GM19240 (cell line): ENCODE results near the gene ZNF532.

ENCODE experiments used
- DNase-seq: peaks from one replicate; pipeline ENCODE4 v3.0.0; 2011; ENCODE audit warnings: low spot score; ENCODE audit not compliant: insufficient read length

ZNF532 gene

DNA sequence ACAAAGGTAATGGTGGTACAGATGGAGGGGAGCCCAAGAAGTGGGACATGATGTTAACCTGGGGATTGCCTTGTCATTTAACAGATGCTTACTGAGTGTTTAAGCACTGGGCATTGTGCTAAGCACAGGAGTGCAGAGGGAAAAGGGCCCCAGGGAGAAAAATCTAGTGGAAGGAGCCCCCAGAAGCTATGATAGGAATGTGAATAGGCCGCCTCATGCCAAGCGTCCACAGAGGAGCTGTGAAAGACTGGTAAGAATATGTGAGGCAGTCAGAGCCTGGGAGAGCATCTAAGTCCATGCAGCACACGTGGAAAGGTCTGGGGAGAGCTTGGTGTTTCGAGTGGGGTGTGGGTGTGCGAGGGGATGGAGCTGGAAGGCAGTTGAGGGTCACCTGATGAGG lies 5.5 kb downstream of the ZNF532 start:
- DNase-seq = no peak

DNA sequence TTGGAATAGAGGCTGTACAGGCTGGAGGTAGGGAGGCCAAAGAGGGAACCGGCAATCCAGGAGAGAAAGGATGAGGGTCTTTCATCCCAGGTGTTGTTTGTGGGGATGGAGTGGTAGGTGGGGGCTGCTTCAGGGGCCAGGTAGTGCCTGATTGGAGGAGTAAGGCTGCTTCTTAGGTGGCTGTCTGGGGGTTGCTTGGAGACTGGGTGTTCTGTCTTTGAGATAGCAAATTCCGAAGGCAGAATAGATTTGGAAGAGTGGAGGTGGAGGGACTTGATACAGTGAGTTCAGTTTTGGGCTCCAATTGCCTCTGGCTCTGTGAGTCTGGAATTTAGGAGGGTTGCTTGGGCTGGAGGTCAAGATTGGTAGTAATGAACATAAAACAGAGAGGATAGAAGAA lies 5.9 kb downstream of the ZNF532 start:
- no peak for DNase-seq

DNA sequence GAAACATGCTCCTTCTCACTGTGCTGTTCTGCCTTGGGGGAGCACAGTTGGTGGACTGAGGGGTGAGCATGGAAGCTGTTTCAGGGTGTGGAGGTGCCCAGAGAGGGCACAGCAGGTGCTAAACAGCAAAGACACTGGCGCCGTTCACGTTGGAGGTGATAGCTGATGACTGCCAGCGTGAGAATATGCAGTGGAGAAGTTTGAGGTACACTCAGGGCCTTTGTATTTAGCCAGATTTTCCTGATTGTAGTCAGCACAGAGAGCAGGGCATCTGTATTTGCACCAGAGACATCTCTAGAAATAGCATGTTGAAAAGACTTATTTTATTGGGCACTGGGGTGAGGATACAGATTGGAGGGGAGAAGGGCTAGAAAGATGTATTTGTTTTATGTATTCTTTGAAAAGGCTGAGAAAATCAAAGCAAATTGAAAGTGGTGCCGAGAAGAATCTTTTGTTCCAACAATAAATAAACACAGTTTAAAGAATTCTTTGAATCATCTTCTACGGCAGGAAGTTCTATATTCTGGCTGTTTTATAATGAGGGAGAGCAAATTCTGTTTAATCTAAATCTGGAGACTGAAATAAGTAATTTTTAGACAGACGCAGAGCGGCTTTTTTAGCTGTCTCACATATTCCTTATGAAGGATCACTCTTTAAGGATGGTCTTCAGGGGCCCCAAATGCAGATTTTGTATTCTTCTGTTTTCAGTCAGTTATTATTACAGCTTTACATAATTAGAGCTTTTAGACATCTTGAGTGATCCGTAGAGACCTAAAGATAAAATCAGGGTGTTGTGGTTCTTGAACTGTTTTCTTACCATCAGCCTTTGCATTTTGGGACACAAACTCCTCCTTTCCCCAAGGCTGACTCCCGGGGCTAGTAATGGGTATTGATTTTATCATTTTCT lies 7.1 kb downstream of the ZNF532 start:
- DNase-seq = no peak

DNA sequence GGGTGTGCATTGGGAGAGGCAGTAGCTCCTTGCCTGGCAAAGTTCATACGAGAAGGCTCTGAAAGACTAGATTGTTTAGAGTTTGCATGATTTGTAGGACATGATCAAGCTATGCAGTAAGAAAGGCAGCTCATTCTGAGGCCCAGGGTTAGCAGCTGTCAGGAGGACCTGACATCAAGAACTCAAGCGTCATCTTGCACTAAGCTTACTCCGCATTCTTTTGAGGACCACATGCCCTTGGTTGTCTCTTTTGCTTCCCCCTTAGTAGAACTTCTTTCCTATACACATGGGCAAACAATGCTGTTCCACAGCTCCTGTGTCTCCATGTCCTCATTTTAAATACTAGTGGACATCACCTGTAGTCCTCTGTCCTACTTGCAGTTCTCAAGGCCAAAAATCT lies 14.0 kb downstream of the ZNF532 start:
- DNase-seq = no peak

DNA sequence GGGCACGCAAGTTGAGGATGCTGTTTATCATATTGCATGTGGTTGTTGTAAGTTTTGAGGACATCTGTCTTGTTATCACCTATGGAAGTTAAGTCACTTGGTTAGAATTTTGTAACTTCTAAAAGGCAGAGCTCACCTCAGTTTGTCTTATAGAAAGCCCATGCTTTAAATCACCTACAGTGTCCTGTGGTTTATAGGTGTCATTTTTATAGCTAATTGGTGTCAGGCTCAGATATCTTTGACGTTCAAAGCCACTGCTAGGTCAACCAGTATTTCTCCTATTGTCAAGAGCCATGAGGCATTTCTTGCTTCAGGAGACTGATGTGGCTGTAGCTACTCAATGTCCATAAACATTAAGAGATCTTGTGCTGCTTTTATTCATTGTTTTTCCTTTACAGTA lies 16.8 kb downstream of the ZNF532 start:
- DNase-seq = no peak

DNA sequence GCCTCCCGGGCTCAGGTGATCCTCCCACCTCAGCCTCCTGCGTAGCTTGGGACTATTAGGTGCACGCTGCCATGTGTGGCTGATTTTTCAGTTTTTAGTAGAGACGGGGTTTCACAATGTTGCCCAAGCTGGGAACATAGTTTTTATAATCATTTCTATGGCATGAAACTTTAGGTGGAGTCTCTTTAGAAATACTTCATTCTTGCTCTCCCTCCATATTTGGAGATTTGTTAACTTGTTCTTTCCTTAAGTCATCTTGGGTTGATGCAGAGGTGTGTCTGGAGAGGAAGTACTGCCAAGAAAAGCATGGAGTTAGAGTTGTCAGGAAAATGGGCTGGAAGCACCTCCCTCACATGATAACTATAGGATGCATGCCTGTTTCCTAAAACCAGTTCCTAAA lies 17.4 kb downstream of the ZNF532 start:
- DNase-seq = no peak

DNA sequence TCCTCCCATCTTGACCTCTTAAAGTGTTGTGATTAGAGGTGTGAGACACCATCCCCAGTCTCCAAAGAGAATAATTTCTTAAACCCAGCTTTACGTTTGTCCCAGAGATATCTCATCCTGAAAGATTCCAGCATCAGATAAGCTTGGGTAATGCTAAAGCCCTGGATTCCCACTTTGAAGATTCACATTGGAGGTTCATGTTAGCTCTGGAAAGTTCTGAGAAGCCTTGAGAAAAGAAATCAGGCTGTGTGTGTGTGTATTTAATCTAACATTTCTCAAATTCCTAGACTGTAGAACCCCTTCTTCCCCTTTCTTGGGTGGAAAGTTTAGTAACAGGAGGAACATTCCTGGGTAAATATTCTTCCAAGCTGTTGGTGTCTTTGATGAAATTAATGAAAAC lies 18.0 kb downstream of the ZNF532 start:
- DNase-seq = no peak

DNA sequence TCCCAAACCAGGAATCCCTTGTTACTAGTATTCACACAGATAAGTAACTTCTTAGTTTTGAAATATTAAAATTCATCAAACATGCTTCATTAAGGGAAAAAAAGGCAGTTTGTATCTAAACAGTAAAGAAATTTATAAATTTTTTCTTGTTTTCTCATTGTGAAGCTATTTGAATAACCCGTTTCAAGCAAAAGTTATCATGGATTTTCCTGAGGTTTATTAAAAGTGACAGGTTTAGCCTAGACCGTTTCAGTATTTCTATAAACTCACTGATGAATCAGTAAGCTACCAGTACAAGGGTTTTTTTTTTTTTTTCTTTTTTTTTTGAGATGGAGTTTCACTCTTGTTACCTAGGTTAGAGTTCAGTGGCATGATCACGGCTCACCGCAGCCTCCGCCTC lies 20.0 kb downstream of the ZNF532 start:
- no peak for DNase-seq

DNA sequence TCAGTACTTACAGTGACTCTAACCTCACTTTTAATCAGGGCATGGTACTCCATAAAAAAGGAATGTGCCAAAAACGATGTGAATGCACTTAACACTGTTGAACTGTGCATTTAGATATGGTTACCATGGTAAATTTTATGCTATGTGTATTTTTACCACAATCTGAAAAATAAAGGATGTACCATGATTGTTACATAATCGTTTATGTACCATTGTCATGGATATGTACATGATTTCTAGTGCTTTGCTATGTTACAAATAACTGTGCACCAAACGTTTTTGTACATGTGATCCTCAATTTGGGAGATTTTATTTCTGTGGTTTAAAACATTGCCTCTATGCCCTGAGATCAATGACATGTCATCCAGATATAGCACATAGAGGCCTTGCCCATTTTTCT lies 21.8 kb downstream of the ZNF532 start:
- no peak for DNase-seq

DNA sequence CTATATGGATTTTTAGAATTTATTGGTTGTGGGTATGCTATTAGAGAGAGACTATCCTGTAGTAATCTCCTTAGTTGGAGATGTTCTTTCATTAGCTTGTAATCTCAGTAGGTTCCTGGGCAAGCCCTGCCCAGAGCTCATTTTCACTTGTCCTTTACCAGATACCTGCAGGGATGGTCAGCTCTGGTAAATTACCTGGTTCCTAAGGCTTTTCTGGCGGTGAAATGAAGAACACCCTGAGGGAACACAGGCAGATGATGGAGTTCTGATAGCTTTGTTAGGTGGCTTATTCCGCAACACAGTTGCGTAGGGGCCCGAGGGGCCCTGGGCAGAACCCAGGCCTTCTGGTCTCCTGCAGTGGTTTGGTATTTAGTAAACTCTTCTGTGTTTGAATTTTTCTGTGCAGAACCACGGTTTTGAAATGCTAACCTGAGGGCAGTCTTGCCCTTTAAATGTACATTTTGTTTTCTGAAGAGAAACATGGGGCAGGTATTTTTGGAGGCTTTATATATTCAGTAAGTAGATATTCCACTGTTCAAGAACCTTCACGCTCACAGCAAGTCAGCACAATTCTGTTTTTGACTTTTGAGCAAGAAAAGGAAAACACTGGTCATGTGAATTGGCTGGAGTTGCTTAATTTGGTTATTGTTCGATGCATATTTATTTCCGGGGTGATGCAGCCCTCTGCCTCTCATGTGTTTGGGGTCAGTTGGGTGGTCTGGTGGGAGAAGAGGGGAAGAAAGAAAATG lies 22.4 kb downstream of the ZNF532 start:
- DNase-seq = no peak

DNA sequence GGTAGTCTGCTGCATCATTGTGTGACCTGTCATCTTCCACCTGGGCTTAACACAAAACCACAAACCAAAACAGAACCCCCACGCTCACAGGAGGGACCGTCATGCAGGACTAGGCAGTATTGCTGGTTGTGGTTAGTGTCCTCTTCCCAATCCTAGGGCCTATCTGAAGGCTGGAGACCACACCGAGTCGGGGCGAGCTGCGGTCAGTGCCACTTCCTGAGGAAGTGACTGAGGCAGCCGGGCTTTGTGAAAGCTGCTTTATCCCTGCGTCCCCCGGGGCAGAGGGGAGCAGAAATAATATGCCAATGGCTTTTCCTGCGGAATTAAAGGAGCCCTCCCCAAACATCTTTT lies 22.9 kb downstream of the ZNF532 start:
- DNase-seq = no peak

DNA sequence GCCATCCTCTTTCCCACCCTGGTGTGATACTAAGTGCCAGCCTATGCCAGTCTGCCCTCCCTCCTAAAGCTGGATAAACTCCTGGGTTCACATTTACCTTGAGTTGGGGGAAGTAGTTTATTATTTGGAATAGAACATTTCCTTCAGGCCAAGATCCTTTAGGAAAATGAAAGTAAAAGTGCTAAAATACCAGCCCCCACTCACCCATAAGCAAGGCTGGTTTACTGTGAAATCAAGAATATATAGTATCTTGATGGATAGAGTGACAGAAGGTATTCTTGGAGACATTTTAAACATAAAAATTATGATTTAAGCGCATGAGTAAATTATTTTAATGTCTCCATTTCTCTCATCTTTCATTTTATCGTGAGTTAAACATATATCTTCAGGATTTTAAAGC lies 27.1 kb downstream of the ZNF532 start:
- no peak for DNase-seq

DNA sequence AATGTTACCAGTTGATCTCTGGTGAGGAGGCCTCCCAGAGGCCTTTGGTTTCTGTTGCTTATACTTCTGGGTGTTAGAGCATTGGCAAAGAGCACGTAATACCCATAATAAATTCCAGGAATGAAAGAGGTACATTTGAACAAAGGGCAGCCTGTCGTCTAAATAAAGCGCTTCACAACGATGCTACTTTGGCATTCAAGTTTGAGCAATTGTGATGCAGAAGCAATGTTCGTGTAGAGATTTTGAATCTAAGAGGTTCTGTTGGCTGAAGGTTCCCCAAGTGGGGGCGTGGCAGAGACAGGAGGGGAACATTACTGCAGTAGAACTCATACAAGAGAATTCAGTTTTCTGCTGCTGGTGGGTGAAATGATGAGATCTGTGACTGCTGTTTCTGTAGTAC lies 27.8 kb downstream of the ZNF532 start:
- no peak for DNase-seq

DNA sequence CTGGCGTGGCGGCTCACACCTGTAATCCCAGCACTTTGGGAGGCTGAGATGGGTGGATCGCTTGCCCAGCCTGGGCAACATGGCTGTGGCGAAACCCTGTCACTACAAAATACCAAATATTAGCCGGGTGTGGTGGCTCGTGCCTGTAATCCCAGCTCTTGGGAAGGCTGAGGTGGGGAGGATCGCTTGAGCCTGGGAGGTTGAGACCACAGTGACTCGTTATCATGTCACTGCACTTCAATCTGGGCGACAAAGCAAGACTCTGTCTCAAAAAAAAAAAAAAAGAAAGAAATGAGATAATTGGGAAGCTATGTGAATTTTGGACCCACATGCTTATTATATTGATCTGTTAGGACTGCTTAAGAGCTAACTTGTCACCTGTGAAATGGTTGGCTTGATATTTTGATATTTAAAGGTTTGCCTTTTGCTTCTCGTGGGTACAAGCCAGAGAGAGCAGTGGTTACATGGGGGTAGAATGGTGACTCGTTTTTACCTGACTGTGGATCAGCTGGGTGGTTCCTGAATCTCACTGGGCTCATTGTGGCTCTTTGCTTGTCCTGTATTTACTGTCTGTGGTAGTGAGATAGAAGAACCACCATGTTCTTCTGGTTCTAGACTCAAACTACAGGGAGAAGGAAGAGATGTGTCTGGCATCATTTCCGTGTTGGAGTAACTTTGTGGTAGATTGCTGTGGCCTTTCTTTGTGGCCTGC lies 28.9 kb downstream of the ZNF532 start:
- no peak for DNase-seq

DNA sequence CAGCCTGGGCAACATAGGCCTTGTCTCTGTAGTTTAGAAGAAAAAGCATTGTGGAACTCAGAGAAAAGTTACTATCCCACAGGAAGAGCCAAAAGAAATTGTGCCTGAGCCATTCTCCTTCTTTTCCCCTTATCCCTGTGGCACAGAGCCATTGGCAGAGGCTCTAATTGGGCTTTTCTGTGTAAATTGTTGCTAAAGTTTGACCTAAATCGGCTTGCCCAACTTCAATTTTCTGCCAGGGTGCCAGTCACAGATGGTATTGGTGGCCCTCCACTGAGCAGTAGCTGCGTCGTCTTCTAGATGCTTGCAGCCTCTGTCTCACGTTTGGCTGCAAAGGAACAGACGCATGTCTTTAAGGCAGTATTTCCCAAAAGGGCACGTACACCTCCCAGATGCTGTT lies 30.3 kb downstream of the ZNF532 start:
- DNase-seq = no peak

DNA sequence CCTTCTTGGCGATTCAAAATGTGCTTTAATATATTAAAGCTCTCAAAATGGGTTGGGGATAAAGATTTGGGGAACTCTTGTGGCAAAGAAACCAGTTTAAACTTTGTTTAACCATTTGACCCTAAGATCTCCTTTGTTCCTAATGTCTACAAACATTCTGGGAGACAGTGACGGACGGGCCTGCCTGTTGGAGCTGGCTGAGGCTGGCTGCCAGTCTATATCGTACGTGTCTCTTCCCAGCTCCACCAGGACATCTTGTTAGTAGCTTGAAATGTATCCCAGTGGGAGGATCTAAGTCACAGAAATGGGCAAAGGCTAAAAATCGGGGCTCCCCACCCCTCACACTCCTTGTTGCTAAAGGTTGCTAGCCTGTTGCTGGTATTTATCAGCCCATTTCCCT lies 30.7 kb downstream of the ZNF532 start:
- no peak for DNase-seq

DNA sequence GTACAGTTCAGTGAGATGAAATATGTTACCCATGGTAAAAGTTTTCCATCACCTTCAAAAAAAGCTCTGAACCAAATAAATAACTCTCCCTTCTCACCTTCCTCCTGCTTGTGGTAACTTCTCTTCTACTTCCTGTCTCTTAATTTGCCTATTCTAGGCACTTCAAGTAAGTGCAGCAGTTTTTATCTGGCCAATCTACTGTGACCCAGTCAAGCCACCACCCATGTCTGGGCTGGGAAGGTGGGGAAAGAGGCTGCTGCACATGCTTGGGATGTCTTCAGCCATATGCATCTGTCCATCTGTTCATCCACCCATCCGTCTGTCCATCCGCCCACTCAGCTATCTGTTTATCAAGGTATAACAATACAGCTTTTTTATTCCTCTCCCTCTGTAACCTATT lies 31.6 kb downstream of the ZNF532 start:
- DNase-seq = peak; percentile 32

DNA sequence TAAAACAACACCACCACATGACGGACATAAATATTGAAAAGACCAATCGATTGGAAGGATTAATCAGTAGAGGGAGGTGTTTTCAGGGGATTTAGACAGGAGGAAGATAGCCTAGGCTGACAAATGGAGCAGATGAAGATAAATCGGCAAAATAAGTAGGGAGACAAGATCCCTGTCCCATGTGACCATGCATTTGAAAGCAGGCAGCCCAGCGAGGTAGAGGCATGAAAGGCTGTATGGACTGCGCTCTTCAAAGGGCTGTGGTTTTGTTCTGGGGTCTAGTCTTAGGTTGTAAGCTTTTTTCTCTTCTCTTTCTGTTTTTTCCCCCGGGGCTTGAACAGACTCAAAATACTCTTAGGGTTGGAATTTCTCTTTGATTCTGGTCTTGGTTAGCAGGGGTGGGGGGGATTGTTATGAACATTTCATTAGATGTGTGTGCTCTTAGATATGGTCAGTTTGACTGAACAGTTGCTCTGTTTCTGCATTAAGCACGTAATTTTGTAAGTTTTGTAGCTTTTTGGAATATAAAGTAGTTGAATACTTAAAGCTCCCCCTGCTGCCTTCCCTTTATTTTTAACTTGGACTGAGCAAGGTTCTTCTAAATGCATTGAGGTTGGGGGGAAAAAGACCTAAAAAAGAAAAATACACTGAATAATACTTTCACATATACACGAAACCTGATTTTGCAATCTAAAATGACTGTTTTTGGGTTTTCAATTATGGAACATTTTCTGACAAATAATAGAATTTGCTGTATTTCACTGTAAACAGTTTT lies 32.2 kb downstream of the ZNF532 start:
- DNase-seq = no peak

DNA sequence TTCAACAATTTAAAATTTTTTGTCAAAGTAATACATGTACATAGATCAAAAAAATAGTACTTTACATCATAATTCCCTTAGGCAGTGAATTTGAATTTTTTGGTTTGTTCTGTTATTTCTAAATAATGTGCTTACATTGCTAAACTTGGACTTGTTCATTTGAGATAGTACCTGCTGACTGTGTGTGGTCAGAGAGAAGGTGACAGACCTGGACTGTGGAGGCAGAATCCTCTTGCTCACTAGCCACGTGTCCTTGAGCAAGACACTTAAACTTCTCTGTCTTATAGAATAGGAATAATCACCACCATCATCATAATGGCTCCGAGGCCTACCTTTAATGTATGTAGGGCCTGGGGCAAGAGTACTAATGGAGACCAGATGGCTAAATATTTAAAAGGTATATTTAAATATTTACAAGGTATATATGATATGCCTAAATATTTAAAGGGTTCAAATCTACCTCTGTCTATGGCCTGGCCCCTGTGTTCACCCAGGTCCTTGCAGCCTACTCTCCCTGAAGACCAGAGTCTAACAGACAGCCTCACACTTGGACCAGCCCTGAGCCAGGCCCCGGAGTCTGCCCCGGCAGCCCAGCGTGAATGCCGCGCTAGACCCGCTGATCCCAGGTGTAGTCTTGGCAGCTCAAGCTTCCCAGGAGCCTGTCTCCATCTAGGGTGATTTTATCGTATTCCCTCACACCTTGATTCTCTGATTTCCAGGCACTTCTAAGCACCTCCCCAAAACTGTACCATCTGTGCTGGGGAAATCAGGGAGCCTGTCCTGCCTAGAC lies 33.5 kb downstream of the ZNF532 start:
- DNase-seq = no peak

DNA sequence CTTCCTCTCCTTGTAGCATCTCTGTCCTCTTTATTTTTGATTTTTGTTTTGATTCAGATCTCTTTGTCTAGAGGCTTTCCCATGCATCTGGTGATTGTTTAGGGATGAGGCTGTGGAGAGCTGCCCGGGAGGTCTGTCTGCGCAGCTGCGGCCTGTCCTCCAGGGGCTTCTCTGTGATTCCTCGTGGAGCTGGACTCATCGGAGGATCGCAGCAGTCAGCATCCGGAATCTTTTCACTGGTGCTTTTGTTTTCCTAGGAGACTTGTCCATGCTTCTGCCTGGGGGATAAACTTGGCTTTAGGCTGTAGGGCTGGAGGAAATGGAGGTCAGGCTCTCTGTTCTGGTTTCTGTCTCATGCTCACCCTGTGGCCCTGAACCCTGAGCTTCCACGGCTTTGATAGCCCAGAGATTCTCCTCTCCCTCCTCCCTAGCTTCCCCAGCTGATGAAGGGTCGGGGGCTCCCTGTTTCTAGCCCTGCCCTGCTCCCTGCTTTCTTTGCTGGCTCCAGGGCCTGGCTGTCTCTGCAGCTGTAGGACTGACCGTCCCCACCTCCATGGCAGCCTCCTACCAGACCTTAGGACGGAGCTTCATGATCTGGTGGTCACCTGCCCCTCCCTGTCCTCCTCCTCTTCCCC lies 35.5 kb downstream of the ZNF532 start:
- DNase-seq = no peak
